ENCODE data around the gene TMEM218.

TMEM218 gene

GRCh38 chr11:125075242-125075625 lies 36.2 kb downstream of the TMEM218 start:
- TF ChIP-seq TCF12 (IDR thresholded peaks at IDR 0.05; ENCODE audit: low read depth): no peak
- TF ChIP-seq CREB1 (IDR thresholded peaks at IDR 0.05; ENCODE audit: low read depth): no peak
- TF ChIP-seq MAX (IDR thresholded peaks at IDR 0.05): no peak
- TF ChIP-seq REST (IDR thresholded peaks at IDR 0.05; ENCODE audit: low read depth): no peak
- no peak for TF ChIP-seq USF1 (IDR thresholded peaks at IDR 0.05)
- TF ChIP-seq EP300 (IDR thresholded peaks at IDR 0.05; ENCODE audit: borderline replicate concordance): no peak
- TF ChIP-seq YY1 (IDR thresholded peaks at IDR 0.05; ENCODE audit: low read depth): no peak
- TF ChIP-seq EGR1 (IDR thresholded peaks at IDR 0.05): no peak
- TF ChIP-seq FOXM1 (IDR thresholded peaks at IDR 0.05; ENCODE audit: borderline replicate concordance, low read depth): no peak
- no peak for TF ChIP-seq CEBPB (IDR thresholded peaks at IDR 0.05)
- TF ChIP-seq RAD21 (IDR thresholded peaks at IDR 0.05; ENCODE audit: low read depth): no peak
- TF ChIP-seq ZBTB7A (IDR thresholded peaks at IDR 0.05; ENCODE audit: low read depth): no peak
- TF ChIP-seq NFIC (IDR thresholded peaks at IDR 0.05): no peak
- no peak for TF ChIP-seq TAF1 (IDR thresholded peaks at IDR 0.05; ENCODE audit: low read depth)
- no peak for TF ChIP-seq TEAD4 (IDR thresholded peaks at IDR 0.05)

GRCh38 chr11:125074511-125075241 lies 36.8 kb downstream of the TMEM218 start:
- TF ChIP-seq CEBPB (IDR thresholded peaks at IDR 0.05) (no peak), ZBTB7A (IDR thresholded peaks at IDR 0.05; ENCODE audit: low read depth) (no peak), EGR1 (IDR thresholded peaks at IDR 0.05) (no peak)

- TF ChIP-seq ZBTB7A (IDR thresholded peaks at IDR 0.05; ENCODE audit: low read depth) (no peak), CEBPB (IDR thresholded peaks at IDR 0.05) (no peak), EP300 (IDR thresholded peaks at IDR 0.05; ENCODE audit: borderline replicate concordance) (no peak), EGR1 (IDR thresholded peaks at IDR 0.05) (no peak), TCF12 (IDR thresholded peaks at IDR 0.05; ENCODE audit: low read depth) (no peak)
Measured at GRCh38 chr11:125073616-125074483, 37.6 kb downstream of the TMEM218 start.

GRCh38 chr11:125072961-125073590 lies 38.4 kb downstream of the TMEM218 start:
- TF ChIP-seq REST (IDR thresholded peaks at IDR 0.05; ENCODE audit: low read depth): no peak
- no peak for TF ChIP-seq TAF1 (IDR thresholded peaks at IDR 0.05; ENCODE audit: low read depth)
- TF ChIP-seq MAX (IDR thresholded peaks at IDR 0.05): no peak
- no peak for TF ChIP-seq USF1 (IDR thresholded peaks at IDR 0.05)
- TF ChIP-seq EGR1 (IDR thresholded peaks at IDR 0.05): no peak
- no peak for TF ChIP-seq EP300 (IDR thresholded peaks at IDR 0.05; ENCODE audit: borderline replicate concordance)
- TF ChIP-seq CREB1 (IDR thresholded peaks at IDR 0.05; ENCODE audit: low read depth): no peak
- TF ChIP-seq NFIC (IDR thresholded peaks at IDR 0.05): no peak
- no peak for TF ChIP-seq FOXM1 (IDR thresholded peaks at IDR 0.05; ENCODE audit: borderline replicate concordance, low read depth)
- no peak for TF ChIP-seq ZBTB7A (IDR thresholded peaks at IDR 0.05; ENCODE audit: low read depth)

GRCh38 chr11:125072218-125072960 lies 39.0 kb downstream of the TMEM218 start:
- TF ChIP-seq REST (IDR thresholded peaks at IDR 0.05; ENCODE audit: low read depth) (no peak), EP300 (IDR thresholded peaks at IDR 0.05; ENCODE audit: borderline replicate concordance) (no peak), MAX (IDR thresholded peaks at IDR 0.05) (no peak), FOXM1 (IDR thresholded peaks at IDR 0.05; ENCODE audit: borderline replicate concordance, low read depth) (no peak), CREB1 (IDR thresholded peaks at IDR 0.05; ENCODE audit: low read depth) (no peak), TEAD4 (IDR thresholded peaks at IDR 0.05) (no peak), TCF12 (IDR thresholded peaks at IDR 0.05; ENCODE audit: low read depth) (no peak), CEBPB (IDR thresholded peaks at IDR 0.05) (no peak), RAD21 (IDR thresholded peaks at IDR 0.05; ENCODE audit: low read depth) (no peak), USF1 (IDR thresholded peaks at IDR 0.05) (no peak), EGR1 (IDR thresholded peaks at IDR 0.05) (no peak), YY1 (IDR thresholded peaks at IDR 0.05; ENCODE audit: low read depth) (no peak), ZBTB7A (IDR thresholded peaks at IDR 0.05; ENCODE audit: low read depth) (no peak), TAF1 (IDR thresholded peaks at IDR 0.05; ENCODE audit: low read depth) (no peak), NFIC (IDR thresholded peaks at IDR 0.05) (no peak)
